Pancreas (tissue), 10 donors: ENCODE results near the gene MTUS2. TPM values are rescaled to one million over a fixed set of nuclear protein-coding genes. Genes with fewer than 3 reads are reported as not detected.

Experiments
- ATAC-seq, 4 donors: fragments of 200-7000 bp; cut with Tn5 transposase; one replicate each; pipeline versions ENCODE4 v1.8.0 to v1.9.1; 2020; ENCODE audit warnings: mild to moderate bottlenecking in 4 of 4, moderate library complexity in 4 of 4
- DNase-seq, 6 donors: peaks; one replicate each; pipeline ENCODE4 v3.0.0-alpha.2; 2020
- FAIRE-seq: peaks from 2 replicates; lab custom pipeline; 2012; peaks lifted over from hg19 to GRCh38; lab: Jason Lieb, UNC
- H3K27ac ChIP-seq, 4 donors: fragments of 200-600 bp; sonication (generic); 1 replicate in 3 of 4; 2 replicates in 1 of 4; pipeline versions ENCODE4 v1.5.0 to v1.8.0; 2020
- H3K27me3 ChIP-seq, 4 donors: fragments of 200-600 bp; one replicate each; pipeline ENCODE4 v1.8.0; 2021
- H3K36me3 ChIP-seq, 3 donors: fragments of 200-600 bp; sonication (generic) in 1 of 3; one replicate each; pipeline versions ENCODE4 v1.5.0 to v1.8.0; 2020 to 2021
- H3K4me1 ChIP-seq, 3 donors: fragments of 200-600 bp; one replicate each; pipeline ENCODE4 v1.8.0; 2021
- H3K4me3 ChIP-seq, 4 donors: fragments of 200-600 bp; sonication (generic) in 2 of 4; one replicate each; pipeline versions ENCODE4 v1.5.0 to v1.8.0; 2020 to 2021
- H3K9me3 ChIP-seq, 4 donors: fragments of 200-600 bp; one replicate each; pipeline ENCODE4 v1.8.0; 2021
- CTCF ChIP-seq, 4 donors: fragments of 200-600 bp; sonication (generic) in 3 of 4; IDR thresholded peaks; one replicate each; pipeline versions ENCODE4 v1.5.0 to v1.8.0; 2021; ENCODE audit warnings: antibody characterized with exemption in 4 of 4
- WGBS, 2 donors: extraction: QIAGEN DNeasy Blood & Tissue Kit; methylation state at CpG; one replicate each; pipeline ENCODE4 v1.1.7; 2013; 5-methylcytosine and 5-hydroxymethylcytosine counted together
- intact Hi-C, 3 donors: fragments of 100-400 bp; cut with DNase I; formaldehyde crosslinking; loops; one replicate each; pipeline versions ENCODE4 v1.11.1 to v1.14.2; 2022
- polyA plus RNA-seq, 2 donors: library from polyadenylated mRNA; stranded (reverse); fragments of 200-250 nt; gene quantifications; one replicate each; pipeline ENCODE4 v1.2.3, GENCODE V29; 2013
- total RNA-seq, 6 donors: library from RNA; stranded (reverse); fragmentation: NEBNext Ultra II Directional in 4 of 6; extraction: Animal tissue kit (Norgen Biotek cat#: 25700) in 4 of 6; gene quantifications; one replicate each; pipeline versions ENCODE4 v1.2.1 to v1.2.4, GENCODE V29; 2021 to 2023
- donor health status: healthy with polysubstance abuse.
- donor health status: DM: no; HTN: no; CAD: no; lungs with moderate emphysema.
- donor health status: DM: no; HTN: no; CAD: no.
- donor health status: control.
- donor health status: control.
- donor health status: Bipolar disorder and iron deficiency.
- donor health status: DM: yes; HTN: yes; CAD: no.
- donor health status: DM: no; HTN: no; CAD: no.
- donor health status: DM: no; HTN: no; CAD: no.
- donor health status: DM: yes; HTN: yes; CAD: no.

MTUS2 gene
- total and polyA plus RNA-seq, 8 donors, result 2.2 to 9.0 (median 4.8) TPM

- H3K36me3 ChIP-seq, result no peaks in the 10 kb centered on the region
- no peak overlapping the region for H3K4me3 ChIP-seq
- no peak for DNase-seq
- intact Hi-C loops, result no loop called here
- H3K27ac ChIP-seq, result no peak overlapping the region
- 96 to 99% methylated on average over 8 of the region's 8 CpGs for WGBS, 2 donors
- no peak for FAIRE-seq
- H3K27me3 ChIP-seq, result no peaks in the 10 kb centered on the region
- no peaks in the 10 kb centered on the region for H3K9me3 ChIP-seq
- no peak for TF ChIP-seq CTCF (IDR thresholded peaks at IDR 0.05)
- ATAC-seq, result no peak
- peaks cover 0 to 2% (median under 1%) of the 10 kb centered on the region in 3 donors for H3K4me1 ChIP-seq
These were observed 722.2 kb downstream of the MTUS2 start for GRCh38 chr13:29542381-29542780.

- FAIRE-seq (no peak), DNase-seq (no peak), ATAC-seq (no peak)
- Histone ChIP-seq H3K27me3 (no peaks in the 10 kb centered on the region), H3K4me3 (no peak overlapping the region), H3K27ac (no peak overlapping the region), H3K9me3 (no peaks in the 10 kb centered on the region), H3K36me3 (no peaks in the 10 kb centered on the region), H3K4me1 (peaks cover 7 to 12% (median 11%) of the 10 kb centered on the region in 3 donors)
- 93 to 94% methylated on average over 16 of the region's 16 CpGs for WGBS, 2 donors
- TF ChIP-seq CTCF (IDR thresholded peaks at IDR 0.05), result no peak
- intact Hi-C loops, result no loop called here
These were observed 723.4 kb downstream of the MTUS2 start for GRCh38 chr13:29543230-29544215.

- no peak overlapping the region for H3K4me3 ChIP-seq
- FAIRE-seq (no peak), ATAC-seq (no peak), DNase-seq (no peak)
- 91 to 96% methylated on average over 8 of the region's 8 CpGs for WGBS, 2 donors
- H3K4me1 ChIP-seq, result peaks cover 13 to 18% (median 17%) of the 10 kb centered on the region in 3 donors
- no peak for TF ChIP-seq CTCF (IDR thresholded peaks at IDR 0.05)
- no peak overlapping the region for H3K27ac ChIP-seq
- H3K27me3 ChIP-seq, result no peaks in the 10 kb centered on the region
- intact Hi-C loops, result no loop called here
- no peaks in the 10 kb centered on the region for H3K9me3 ChIP-seq
- H3K36me3 ChIP-seq, result no peaks in the 10 kb centered on the region
These were observed 725.8 kb downstream of the MTUS2 start for GRCh38 chr13:29545988-29546387.

GRCh38 chr13:29546662-29547061 is 726.5 kb downstream of the MTUS2 start:
- ATAC-seq, result no peak
- H3K4me1 ChIP-seq, result peaks cover 13 to 18% (median 17%) of the 10 kb centered on the region in 3 donors
- FAIRE-seq, result no peak
- no peaks in the 10 kb centered on the region for H3K9me3 ChIP-seq
- TF ChIP-seq CTCF (IDR thresholded peaks at IDR 0.05), result no peak
- no peak for DNase-seq
- intact Hi-C loops, result no loop called here
- no peak overlapping the region for H3K27ac ChIP-seq
- no peaks in the 10 kb centered on the region for H3K36me3 ChIP-seq
- no peaks in the 10 kb centered on the region for H3K27me3 ChIP-seq
- no peak overlapping the region for H3K4me3 ChIP-seq
- 90 to 93% methylated on average over 8 of the region's 8 CpGs for WGBS, 2 donors

- Histone ChIP-seq H3K27me3 (no peaks in the 10 kb centered on the region), H3K36me3 (no peaks in the 10 kb centered on the region), H3K4me1 (peaks cover 13 to 18% (median 17%) of the 10 kb centered on the region in 3 donors), H3K4me3 (no peak overlapping the region), H3K9me3 (no peaks in the 10 kb centered on the region), H3K27ac (peak overlapping the region in 1 of 4 donors; percentile 75)
- TF ChIP-seq CTCF (IDR thresholded peaks at IDR 0.05), result no peak
- 76 to 79% methylated on average over 7 of the region's 7 CpGs for WGBS, 2 donors
- intact Hi-C loops, result no loop called here
- ATAC-seq (no peak), DNase-seq (no peak), FAIRE-seq (no peak)
These were observed 727.0 kb downstream of the MTUS2 start for GRCh38 chr13:29547153-29547552.
